ENCODE results near the gene TAF4B.
"Not testable (repeated sequence)": the region's sequence is repeated elsewhere in the genome, so short reads cannot be mapped to it uniquely, and the experiment has no call there.

TAF4B gene

DNA sequence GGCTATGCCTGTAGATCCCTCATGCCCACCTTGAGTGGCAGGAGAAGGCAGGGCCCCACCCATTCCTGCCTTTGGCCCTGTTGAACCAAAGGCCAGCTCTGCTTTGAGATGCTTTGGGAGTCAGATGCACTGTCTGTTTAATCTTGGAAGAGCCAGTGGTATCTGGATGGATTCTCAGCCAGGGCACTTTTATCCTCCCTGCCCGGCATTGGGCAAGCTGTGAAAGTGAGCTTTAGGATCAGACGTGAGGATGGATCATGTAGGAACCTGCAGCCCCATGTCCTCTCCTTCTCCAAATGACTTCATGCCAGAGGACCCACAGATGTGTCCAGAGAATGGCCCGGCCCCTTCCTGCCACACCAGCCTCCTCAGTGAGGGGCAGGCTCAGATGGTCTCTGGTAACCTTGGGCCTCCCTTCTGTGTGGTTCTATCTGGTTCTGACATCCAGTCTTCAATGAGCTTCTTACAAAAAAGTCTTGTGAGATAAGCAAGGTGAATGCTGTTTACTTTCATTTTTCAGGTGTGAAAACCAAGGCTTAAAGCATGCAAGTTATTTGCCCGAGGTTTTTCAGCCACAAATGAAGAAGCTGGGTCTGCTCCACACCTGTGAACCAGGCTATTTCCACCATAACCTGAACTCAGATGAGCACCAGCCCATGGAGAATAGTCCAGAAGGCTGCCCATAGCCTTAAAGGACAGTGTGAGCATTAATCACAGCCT, 198.3 kb downstream of the TAF4B start:
- DNase-seq (ENCODE audit: low read depth), result no peak

DNA sequence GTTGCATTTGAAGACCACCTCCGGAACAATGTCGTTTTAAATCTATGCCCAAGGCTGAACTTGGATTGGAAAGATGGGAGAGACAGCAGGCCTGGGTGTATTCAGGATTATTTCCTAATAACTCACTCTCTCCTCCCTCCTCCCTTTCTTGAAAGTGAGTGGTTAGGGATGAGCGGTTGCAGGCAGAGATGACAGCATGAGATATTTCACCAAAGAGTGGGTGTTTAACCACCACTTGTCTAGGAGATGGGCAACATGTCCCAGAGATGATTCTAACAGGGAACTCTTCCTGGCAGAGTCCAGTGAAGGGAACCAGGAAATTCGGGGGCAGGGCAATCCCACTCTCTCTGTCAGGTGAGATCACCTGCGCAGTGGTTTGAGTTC, 198.9 kb downstream of the TAF4B start:
- DNase-seq (ENCODE audit: low read depth), result peak; percentile 23

DNA sequence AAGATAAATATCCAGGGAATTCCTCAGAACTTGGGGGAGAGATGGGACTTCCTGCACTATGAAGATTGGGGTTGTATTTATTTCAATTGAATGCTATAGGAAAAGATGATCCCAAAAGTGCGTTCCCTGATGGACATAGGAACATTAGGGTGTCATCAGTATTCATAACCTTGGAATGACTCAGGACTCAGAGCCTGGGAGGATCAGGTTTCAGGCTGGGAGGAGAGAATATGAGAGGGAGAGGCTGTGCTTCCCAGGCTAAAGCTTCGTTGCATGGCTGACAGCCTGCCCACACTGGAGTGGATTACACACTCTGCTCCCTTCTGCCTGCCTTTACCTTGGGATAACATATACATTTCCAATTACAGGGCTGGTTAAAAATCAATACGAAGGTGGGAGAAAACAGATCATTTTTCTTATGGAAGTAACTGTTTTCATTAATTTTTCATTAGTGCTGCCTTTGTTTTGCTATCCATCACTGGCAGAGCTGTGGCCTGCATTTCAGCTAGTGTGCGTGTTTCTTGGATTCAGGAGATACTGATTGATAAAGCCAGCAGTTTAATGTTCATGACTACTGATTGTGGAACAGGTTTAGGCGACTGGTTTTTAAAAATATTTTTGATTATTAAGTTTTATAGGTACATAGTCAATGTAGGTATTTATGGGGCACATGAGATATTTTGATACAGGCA, 203.4 kb downstream of the TAF4B start:
- DNase-seq (ENCODE audit: low read depth), result peak; percentile 91

DNA sequence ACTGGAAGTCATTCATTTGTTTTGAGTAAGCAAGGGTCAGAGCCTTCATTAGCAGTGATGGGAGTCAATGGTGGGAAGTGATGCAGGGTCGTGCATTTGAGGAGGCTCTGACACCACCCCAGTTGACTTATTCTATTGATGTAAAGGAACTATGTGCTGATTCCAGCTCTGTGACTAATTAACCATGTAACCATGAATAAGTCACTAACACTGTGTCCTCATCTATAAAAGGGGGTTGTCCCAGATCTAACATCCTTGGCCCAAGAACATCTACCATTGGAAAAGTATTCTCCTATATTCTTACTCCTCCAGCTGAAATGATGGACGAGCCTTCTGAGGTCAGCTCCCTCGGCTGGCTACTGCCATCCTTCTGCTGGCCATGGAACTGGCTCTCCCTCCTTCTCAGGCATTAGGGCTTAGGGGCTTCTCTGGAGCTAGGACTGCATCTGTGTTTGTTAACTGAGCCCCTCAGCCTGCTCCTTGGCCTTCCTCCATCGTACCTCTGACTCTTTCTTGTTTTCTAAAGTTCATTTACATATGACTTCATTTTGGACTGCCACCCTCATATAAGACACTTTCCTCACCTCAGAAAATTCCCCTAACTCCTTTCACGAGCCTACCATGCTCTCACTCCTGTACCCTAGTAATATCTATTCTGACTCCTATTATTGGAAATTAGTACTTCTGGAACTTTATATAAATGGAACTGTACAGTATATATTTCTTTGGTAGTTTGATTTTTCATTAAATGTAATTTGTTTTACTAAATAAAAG, 206.6 kb downstream of the TAF4B start:
- DNase-seq (ENCODE audit: low read depth), result no peak

DNA sequence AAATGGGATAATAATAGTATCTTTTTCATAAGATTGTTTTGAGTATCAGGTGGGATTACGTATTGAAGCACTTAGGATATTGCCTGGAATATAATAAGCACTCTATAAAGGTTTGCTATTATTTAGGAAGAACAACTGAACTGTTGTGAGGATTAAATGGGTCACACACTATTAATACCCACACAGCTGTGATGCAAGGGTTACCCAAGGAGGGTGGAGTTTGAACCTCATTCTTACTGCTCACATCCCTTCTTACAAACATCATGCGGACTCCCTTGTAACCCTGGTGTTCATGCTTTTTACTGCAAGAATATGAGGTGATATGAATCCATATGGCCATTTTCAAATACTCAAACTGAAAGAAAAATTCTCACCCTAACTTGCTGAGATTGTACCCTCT, 208.6 kb downstream of the TAF4B start:
- DNase-seq (ENCODE audit: low read depth), result no peak

DNA sequence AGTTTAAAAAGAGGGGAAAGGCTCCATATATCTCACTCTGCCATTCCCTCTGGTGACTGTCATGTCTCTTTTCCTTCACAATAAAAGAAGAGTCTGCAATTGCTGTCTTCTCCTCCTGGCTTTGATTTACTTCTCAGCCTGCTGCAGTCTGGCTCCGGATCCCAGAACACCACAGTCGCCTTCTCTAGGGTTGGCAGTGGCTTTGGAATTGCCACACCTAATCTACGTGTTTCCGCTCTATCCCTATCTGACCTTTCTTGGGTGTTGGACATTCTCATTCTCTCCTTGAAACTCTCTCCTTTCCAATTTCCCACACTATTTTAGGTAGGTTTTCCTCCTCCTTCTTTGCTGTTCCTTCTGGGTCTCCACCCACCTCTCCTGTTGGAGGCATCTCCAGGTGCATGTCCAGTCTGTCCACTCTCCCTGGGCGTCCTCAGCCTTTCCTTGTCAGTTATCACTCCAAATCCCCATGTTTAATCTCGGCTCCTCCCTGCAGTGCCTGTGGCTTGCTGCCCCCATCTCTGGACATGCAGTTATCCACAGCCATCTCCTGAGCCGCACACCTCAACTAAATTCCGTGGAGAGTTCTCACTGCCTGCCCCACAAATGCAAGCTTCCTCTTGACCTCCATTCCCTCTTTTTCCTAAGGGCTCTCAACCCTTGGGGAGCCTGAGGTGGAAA, 209.3 kb downstream of the TAF4B start:
- no peak for DNase-seq (ENCODE audit: low read depth)

DNA sequence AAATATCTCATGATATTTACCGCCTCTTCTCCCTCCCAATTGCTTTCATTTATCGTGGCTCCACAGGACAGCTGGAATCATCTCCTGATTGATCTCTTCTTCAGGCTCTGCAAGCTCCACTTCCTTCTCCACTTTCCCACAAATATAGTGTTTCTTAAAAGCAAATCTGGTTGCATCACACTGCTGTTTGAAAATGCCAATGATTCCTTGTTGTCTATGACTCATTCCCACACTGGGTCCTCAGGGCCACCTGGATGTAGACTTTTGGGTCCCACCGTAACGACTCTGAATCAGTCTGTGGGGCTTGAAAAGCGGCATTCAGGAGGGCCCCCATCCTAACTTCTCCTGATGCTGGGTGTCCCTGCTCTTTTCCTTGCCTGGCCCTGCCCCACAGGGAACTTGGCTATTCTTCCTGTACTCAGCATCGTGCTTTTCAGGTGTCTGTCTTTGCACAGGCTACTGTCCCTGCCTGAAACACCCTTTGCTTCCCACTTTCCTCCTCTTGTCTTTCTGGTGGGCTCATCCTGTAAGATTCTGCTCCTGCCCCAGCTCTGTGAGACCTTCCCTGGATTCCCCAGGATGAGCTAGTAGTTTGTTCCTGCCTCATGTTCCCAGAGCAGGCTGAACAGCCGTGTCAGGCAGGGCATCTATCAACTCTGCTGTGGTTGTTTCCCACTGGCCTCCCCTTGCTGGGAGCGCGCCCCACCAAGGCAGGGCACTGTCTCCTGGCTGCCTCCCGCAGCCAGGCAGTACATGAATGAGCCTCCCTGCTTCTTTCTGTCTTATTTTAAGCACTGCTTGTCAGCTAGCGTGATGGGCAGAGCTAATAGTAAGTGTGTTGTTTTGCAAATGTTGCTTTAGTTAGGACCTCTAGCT, 210.2 kb downstream of the TAF4B start:
- peak; percentile 91 for DNase-seq (ENCODE audit: low read depth)

DNA sequence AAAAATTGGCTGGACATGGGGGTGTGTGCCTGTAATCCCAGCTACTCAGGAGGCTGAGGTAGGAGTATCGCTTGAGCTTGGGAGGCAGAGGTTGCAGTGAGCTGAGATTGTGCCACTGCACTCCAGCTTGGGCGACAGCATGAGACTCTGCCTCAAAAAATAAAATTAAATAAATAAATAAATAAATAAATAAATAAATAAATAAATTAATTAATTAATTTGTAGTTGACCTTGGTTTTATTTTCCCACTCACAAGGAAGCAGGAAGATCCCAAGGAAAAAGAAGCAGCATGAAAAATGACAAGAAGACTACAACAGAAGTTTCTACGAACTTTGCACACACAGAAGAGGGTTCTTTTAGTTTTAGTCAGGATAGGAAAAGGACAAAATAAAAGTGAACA, 211.4 kb downstream of the TAF4B start:
- DNase-seq (ENCODE audit: low read depth), result not testable (repeated sequence)

DNA sequence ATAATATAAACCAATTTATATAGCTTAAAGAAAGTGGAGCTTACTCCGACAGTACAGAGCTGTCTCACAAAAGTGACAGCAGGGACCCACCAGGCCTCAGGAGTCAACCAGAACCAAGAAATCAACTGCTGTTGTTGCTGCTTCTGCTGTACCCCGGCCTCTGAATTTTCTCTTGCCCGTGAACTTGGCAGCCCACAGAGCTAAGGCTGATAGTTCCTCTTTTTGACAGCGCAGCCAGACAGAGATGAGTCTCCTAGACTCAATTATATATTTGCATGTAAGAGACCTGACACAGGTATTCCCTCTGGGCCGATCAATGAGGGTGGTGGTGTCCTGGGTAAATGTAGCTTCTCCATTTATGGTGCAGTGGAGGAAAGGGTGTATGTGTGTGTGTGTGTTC, 212.7 kb downstream of the TAF4B start:
- DNase-seq (ENCODE audit: low read depth), result no peak

DNA sequence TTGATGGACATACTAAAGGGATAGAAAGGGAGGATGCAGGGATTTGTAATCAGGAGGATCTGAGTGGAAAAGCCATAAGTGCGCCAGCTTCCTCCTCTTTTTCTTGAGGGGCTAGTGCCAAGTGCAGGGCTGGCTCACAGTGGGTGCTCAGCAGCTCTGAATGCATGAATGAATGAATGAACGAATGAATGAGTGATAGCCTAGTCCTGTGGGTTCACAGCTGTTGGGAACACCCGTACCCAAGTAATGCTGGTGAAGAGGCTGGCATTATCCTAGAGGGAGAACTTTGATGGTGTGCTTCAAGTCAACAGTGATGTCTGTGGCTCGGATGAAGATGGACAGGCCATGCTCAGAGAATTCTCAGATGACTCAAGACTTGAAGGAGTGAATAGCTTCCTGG, 213.3 kb downstream of the TAF4B start:
- DNase-seq (ENCODE audit: low read depth), result no peak

DNA sequence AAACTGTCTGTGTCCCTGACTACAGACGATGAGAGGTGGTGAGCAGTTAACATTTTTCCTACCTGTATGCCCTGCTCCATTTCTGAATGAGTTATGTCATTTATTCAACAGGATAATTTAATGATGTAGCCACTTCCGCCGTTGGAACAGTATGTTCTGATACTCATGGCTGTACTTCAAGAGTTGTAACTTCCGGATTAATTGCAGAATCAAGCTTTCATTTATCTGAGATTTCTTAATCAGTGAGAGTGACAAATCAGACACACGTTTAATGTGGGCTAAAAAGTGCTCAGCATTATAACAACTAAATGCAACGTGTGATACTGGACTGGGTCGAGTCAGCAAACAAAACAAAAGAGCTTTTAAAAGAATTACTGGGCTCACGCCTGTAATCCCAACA, 214.4 kb downstream of the TAF4B start:
- peak; percentile 20 for DNase-seq (ENCODE audit: low read depth)

Data from iris pigment epithelial cell (primary cell).